Hematopoietic multipotent progenitor cell treated with erythropoietin and hydrocortisone succinate and interleukin-3 and kit ligand, for 6 days (in vitro differentiated cells): ENCODE measurements around the gene RAPGEF1.
"Not testable (repeated sequence)": the region's sequence is repeated elsewhere in the genome, so short reads cannot be mapped to it uniquely, and the experiment has no call there.

Experiments used
- DNase-seq: peaks from one replicate; pipeline ENCODE4 v3.0.0-alpha.2; 2015

RAPGEF1 gene

GRCh38 chr9:131578731-131579504 lies 161.0 kb downstream of the RAPGEF1 start:
- no peak for DNase-seq

DNA sequence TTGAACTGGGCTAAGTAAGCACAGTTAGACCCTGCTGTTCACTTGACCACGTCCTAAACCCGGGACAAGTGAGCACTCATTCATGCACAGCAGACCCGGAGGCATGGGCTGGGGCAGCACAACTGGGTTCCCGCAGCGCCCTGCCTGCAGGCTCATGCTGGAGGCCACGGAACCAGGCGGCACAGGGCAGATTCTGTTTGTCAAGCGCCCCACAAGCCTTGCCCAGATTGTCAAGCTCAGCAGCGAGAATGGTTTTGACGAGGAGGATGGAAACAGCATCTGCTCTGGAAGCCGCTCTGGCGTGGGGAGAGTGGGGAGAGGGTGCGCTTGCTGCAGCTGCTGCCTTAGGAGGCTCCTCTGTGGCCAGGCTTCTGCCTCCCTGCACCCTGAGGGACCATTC lies 161.9 kb downstream of the RAPGEF1 start:
- no peak for DNase-seq

- no peak for DNase-seq
Observed at GRCh38 chr9:131577005-131578000, 162.6 kb downstream of the RAPGEF1 start.

GRCh38 chr9:131575946-131576853 lies 163.7 kb downstream of the RAPGEF1 start:
- DNase-seq: no peak

DNA sequence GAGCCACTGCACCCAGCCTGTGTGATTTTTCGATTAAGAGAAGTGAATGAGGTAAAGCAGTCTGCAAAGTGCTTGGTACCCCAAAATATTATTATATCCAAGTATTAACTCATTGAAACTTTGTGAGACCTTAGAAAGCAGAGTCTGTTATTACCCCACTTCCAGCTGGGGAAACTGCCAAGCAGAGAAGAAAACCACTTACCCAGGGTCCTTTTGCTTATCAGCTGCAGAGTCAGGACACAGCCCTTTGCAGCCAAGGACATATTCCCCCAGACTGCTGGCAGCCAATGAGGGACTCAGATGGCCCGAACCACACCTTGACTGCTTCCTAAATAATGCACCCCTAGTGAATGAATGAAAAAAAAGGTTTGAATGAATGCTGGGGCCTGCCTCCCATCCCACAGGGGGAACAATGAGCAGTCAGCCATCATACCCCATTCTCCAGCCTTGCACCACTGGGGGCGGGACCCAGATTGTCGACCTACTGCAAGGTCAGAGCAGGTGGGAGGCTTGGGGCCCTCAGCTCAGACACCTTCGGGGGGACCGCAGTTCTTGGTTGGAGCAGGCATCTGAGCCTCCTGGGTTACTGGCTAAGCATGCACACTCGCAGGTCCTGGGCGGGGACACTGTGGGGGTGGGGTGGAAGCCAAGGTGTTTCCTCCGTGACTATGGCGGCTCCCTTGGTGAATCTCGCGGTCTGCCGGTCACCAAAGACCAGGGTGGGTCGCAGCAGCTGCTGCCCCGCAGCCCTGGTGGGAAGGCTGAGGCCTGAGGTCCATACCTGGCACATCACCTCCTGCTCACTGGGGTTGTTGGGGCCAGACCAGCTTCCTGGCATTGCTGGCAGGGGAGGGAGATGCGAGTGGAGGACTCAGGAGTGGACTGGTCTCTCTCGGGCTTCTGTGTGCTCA lies 164.9 kb downstream of the RAPGEF1 start:
- peak; percentile 64 for DNase-seq

GRCh38 chr9:131567910-131568309 lies 172.0 kb downstream of the RAPGEF1 start:
- DNase-seq: no peak

- no peak for DNase-seq
Observed at GRCh38 chr9:131566158-131566557, 173.7 kb downstream of the RAPGEF1 start.

DNA sequence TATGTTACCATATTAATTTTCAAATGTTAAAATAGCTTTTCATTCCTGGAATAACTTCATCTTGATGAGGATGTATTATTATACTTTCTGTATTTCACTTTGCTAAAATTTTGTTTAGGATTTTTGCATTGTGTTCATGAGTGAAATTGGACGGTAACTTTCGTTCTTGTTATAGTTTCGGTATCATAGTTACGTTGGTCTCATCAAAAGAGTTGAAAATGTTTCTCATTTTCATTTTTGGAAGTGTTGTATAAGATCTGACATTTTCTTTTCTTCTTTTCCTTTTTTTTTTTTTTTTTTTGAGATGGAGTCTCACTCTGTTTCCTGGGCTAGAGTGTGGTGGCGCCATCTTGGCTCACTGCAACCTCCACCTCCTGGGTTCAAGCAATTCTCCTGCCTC lies 174.5 kb downstream of the RAPGEF1 start:
- no peak for DNase-seq

GRCh38 chr9:131562032-131562959 lies 177.6 kb downstream of the RAPGEF1 start:
- DNase-seq: no peak

- DNase-seq: peak; percentile 18
Observed at GRCh38 chr9:131559421-131560000, 180.4 kb downstream of the RAPGEF1 start.

GRCh38 chr9:131557855-131558548 lies 181.9 kb downstream of the RAPGEF1 start:
- no peak for DNase-seq

GRCh38 chr9:131555841-131556673 lies 183.8 kb downstream of the RAPGEF1 start:
- DNase-seq: peak; percentile 32

DNA sequence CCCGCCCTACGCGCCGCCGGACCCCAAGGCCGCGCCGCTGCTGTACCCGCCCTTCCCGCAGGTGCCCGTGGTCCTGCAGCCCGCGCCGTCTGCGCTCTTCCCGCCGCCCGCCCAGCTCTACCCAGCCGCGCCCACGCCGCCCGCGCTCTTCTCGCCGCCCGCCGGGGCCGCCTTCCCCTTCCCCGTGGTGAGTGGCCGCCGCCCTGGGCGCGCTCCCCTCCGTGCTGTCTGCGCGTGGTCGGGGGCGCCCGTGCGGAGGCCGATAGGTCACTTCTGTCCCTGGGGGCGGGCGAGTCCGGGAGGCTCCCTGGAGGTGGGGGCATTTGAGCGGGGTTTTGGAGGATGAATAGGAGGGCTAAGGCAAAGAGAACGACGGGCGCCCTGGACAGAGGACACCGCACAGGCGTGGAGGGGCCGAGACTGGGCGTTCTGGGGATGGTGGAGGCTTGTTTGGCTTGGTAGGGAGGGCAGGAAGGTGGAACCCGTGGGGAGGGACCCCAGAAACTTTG lies 185.0 kb downstream of the RAPGEF1 start:
- DNase-seq: peak; percentile 28

- peak; percentile 39 for DNase-seq
Observed at GRCh38 chr9:131554087-131554842, 185.6 kb downstream of the RAPGEF1 start.

DNA sequence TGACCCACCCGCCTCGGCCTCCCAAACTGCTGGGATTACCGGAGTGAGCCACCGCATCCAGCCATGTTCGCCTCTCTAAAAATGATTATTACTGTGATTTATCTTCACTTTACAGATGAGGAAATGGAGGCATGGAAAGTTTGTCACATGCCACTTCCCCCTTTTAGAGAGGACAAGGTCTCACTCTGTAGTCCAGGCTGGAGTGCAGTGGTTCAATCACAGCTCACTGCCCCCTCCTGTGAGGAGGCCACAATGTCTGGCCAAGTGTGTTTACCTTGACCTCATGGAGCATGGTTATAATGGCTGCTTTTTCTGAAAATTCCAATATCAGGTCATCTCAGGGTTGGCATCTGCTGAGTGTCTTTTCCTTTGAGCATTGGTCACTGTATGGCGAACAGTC lies 187.8 kb downstream of the RAPGEF1 start:
- no peak for DNase-seq

GRCh38 chr9:131550465-131550864 lies 189.4 kb downstream of the RAPGEF1 start:
- not testable (repeated sequence) for DNase-seq

GRCh38 chr9:131549186-131549585 lies 190.7 kb downstream of the RAPGEF1 start:
- not testable (repeated sequence) for DNase-seq
